GM19324 (cell line): ENCODE results near the gene PGBD2.
"Not testable (repeated sequence)": the region's sequence is repeated elsewhere in the genome, so short reads cannot be mapped to it uniquely, and the experiment has no call there.

Source experiments
- ATAC-seq: cut with Tn5 transposase; IDR thresholded peaks from one replicate; pipeline ENCODE4 v1.9.1; 2021; ENCODE audit warnings: mild to moderate bottlenecking, moderate library complexity; ENCODE audit not compliant: unreplicated experiment, low FRiP score

PGBD2 gene

DNA sequence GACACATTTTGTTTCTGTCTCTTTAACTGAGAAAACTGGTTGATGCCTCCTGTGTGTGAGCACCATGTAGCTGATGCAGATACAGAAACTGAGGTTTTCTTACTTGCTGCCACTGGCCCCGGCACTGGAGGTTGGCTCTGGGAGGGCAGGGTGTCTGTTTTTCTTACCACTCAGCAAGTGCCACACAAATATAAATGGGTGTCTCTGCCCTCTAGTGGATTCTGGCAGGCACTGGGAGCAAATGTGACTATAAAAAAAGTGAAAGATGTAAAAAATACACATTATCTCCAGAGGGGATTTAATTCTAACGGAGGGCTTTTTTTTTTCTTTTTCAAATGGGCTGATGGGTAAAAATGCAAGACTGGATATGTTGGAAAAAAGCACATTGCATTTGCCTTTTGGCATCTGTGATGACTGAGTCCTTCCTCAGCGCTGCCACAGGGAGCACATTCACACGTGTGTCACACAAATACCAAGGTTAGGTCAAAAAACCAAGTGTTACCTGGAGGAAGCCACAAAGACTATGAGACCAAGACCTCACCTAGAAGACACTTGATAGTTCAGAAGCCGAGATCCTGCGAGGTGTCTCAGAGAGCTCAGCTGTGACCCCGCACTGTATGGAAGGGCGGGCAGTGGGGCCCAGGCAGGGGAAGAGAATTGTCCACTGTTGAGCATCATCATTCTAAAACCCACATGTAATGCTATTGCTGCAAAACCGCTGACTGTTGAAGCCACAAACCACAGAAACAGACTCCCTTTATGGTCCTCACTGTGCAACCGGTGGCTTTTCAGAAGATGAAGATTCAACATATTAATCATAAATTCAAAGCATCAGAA, 18.9 kb downstream of the PGBD2 start:
- ATAC-seq: no peak

GRCh38 chr1:248925859-248926258, 19.8 kb downstream of the PGBD2 start:
- ATAC-seq: not testable (repeated sequence)

GRCh38 chr1:248926401-248927182, 20.6 kb downstream of the PGBD2 start:
- ATAC-seq: no peak

GRCh38 chr1:248927283-248927682, 21.2 kb downstream of the PGBD2 start:
- ATAC-seq: not testable (repeated sequence)

DNA sequence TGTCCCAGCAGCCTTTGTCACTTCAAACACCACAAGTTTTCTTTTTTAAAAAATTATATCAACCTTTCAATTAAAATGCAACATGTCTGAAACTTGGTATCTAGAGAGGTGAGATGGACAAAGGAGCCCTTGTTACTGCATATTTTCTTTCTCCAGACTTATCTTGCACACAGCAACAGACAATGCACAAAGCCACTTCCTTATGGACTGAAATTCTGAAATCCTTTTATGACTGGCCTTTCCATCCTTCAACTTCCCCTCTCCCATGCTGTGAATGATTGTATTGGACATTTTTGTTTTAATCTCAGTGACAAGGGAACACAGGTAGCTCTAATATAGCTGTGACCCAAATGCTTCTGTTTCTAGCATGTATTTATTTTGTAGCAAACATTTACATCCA, 22.1 kb downstream of the PGBD2 start:
- not testable (repeated sequence) for ATAC-seq

DNA sequence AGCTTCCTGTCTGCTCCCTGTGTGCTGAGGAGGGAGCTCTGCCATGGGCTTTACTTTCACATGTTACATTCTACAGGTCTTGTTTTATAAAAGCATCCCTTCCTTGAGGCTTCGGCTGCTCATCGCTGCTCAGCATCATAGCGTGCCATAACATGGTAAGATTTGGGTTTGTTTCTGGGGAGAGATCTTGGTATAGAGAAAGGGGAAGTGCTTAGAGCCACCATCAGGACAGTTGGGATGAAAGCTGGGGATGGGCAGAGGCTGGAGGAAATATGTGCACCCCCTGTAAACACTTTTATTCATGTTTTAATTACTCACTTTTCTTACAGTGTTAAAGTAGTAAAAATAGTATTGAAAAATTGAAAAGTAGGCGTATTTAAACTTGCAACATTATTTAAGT, 24.0 kb downstream of the PGBD2 start:
- not testable (repeated sequence) for ATAC-seq

DNA sequence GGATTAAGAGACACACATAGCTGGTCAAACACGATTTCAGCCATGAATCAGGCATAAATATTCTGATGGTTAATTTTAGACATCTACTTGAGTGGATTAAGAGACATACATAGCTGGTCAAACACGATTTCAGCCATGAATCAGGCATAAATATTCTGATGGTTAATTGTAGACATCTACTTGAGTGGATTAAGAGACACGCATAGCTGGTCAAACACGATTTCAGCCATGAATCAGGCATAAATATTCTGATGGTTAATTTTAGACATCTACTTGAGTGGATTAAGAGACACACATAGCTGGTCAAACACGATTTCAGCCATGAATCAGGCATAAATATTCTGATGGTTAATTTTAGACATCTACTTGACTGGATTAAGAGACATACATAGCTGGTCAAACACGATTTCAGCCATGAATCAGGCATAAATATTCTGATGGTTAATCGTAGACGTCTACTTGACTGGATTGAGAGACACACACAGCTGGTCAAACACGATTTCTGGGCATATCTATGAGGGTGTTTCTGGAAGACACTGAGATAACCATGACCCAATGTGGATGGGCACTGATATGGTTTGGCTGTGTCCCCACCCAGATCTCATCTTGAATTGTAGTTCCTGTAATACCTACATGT, 32.3 kb downstream of the PGBD2 start:
- ATAC-seq: not testable (repeated sequence)

DNA sequence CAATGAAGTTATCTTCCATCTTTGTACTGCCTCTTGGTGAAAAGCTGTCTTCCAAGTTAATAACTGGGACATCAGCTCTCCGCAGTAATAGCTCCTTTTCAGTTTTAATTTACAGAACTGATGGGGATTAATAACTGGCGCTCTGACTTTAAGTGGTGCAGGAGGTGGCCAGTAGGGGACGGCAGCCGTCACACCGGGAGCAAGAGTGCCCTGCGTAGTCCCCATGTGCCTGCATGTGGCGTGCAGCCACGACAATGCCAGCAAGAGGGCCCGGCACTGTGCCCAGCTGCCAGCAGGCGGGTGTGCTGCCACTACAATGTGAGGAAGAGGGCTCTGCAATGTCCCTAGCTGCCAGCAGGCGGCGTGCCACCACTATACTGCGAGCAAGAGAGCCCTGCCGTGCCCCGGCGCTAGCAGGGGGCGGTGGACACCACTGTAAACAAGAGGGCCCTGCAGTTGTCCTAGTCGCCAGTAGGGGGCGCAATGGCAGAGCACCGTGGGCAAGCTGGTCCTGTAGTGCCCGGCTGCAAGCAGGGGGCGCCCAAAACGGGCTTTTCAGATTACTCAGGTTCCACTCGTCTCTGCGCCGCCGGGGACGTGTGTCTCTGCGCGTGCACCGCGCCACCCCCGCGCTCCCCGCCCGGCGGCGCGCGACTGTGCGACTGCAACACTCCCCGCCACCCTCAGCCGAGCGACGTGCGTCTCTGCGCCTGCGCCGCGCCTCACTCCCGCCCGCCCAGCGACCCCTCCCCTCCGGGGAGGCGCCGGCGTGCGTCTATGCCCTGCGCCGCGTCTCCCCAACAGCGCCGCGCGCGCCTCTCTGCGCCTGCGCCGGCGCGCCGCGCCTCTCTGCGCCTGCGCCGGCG, 38.3 kb downstream of the PGBD2 start:
- ATAC-seq: not testable (repeated sequence)

GRCh38 chr1:248945000-248945423, 39.0 kb downstream of the PGBD2 start:
- not testable (repeated sequence) for ATAC-seq

DNA sequence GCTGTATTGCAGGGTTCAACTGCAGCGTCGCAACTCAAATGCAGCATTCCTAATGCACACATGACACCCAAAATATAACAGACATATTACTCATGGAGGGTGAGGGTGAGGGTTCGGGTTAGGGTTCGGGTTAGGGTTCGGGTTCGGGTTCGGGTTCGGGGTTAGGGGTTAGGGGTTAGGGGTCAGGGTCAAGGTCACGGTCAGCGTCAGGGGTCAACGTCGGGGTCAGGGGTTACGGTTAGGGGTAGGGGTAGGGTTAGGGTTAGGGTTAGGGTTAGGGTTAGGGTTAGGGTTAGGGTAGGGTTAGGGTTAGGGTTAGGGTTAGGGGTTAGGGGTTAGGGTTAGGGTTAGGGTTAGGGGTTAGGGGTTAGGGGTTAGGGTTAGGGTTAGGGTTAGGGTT, 39.4 kb downstream of the PGBD2 start:
- not testable (repeated sequence) for ATAC-seq

DNA sequence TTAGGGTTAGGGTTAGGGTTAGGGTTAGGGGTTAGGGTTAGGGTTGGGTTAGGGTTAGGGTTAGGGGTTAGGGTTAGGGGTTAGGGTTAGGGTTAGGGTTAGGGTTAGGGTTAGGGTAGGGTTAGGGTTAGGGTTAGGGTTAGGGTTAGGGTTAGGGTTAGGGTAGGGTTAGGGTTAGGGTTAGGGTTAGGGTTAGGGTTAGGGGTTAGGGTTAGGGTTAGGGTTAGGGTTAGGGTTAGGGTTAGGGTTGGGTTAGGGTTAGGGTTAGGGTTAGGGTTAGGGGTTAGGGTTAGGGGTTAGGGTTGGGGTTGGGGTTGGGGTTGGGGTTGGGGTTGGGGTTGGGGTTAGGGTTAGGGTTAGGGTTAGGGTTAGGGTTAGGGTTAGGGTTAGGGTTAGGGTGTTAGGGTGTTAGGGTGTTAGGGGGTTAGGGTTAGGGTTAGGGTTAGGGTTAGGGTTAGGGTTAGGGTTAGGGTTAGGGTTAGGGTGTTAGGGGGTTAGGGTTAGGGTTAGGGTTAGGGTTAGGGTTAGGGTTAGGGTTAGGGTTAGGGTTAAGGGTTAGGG, 39.9 kb downstream of the PGBD2 start:
- ATAC-seq: not testable (repeated sequence)
